Choroid plexus epithelial cell (primary cell): ENCODE results near the gene PTGR3.
"Not testable (repeated sequence)": the region's sequence is repeated elsewhere in the genome, so short reads cannot be mapped to it uniquely, and the experiment has no call there.

Experiments
- DNase-seq: peaks from one replicate; pipeline ENCODE4 v3.0.0-alpha.2; 2010; ENCODE audit warnings: low read depth
- H3K4me3 ChIP-seq: 2 replicates; pipeline ENCODE4 v1.5.1; 2011; ENCODE audit warnings: low read depth, mild to moderate bottlenecking, control low read depth, low read length, moderate library complexity
- CTCF ChIP-seq: conservative IDR thresholded peaks from 2 replicates; pipeline ENCODE4 v1.5.1; 2011; ENCODE audit warnings: low read depth, mild to moderate bottlenecking, control low read depth, inconsistent platforms, low read length, moderate library complexity

Gene PTGR3

DNA sequence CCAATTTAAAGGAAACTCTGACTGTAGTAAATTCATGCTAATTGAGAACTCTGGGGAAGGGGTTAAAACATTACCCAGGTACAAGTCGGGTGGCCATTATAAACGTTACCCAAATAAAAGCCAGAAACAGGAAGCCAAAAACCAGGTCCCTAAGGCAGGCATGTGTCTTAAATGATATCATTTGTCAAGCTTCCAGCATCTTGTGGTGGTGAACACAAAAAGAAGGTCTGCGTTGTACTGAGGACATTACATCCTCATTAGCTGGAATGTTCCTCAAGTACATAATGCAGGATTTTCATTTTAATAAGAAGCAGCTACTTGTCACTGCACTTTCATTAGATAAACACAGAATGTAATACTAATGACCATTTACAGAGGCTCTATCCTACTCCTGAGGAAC, 10.9 kb downstream of the PTGR3 start:
- no peak overlapping the region for H3K4me3 ChIP-seq
- DNase-seq: peak; percentile 42
- no peak for TF ChIP-seq CTCF

GRCh38 chr18:75192899-75193298, 16.0 kb downstream of the PTGR3 start:
- DNase-seq: no peak
- TF ChIP-seq CTCF: no peak

DNA sequence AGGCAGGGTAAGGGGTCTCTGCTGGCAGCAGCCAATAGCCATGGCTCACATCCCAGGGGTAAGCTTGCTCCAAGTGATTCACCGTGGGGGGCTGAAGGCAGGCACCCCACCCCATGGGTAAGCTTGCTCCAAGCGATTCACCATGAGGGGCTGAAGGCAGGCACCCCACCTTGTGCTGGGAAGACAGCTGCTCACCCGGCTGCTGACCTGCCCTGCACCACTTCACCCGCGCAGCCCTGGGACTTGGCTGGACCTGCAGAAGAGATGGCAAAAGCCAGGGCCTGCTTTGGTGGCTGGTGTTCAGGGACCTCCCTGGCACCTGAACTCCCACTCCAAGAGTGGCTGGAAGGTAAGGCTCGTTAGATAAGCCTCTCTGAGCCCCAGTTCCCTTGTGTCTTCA, 19.2 kb downstream of the PTGR3 start:
- no peak overlapping the region for H3K4me3 ChIP-seq
- TF ChIP-seq CTCF: no peak

More at GRCh38 chr18:75192899-75193298, 16.0 kb downstream of the PTGR3 start:
- H3K4me3 ChIP-seq: no peak overlapping the region

DNA sequence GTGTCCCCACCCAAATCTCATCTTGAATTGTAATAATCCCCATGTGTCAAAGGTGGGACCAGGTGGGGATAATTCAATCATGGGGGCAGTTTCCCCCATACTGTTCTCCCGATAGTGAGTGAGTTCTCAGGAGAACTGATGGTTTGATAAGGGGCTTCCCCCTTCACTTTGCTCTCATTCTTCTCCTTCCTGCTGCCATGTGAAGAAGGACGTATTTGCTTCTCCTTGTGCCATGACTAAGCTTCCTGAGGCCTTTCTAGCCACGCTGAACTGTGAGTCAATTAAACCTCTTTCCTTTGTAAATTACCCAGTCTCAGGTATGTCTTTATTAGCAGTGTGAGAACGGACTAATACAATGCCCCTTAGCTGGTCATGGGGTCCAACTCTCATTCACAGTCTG, 21.2 kb downstream of the PTGR3 start:
- not testable (repeated sequence) for H3K4me3 ChIP-seq, DNase-seq

More for the DNA sequence above, 19.2 kb downstream of the PTGR3 start:
- DNase-seq: no peak

DNA sequence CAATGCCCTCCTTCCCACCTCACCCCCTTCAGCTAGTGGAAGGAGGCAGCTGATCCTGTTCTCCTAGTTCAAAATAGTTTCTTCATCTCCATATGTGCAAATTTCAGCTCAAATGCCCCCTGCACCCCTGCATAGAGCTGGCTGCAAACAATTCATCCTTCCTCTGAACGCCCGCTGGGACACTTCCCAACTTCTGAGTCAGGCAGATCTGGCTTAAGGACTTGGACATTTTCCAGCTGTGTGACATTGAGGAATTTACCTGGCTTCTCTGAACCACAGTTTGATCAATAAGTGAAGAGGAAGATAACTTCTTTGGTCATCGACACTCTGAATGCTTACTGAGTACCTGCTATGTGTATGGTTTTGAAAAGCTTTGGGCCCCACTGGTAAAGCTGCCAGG, 23.5 kb downstream of the PTGR3 start:
- no peak for DNase-seq

GRCh38 chr18:75183973-75184493, 24.9 kb downstream of the PTGR3 start:
- H3K4me3 ChIP-seq: no peak overlapping the region
- TF ChIP-seq CTCF: no peak

More for the DNA sequence above, 23.5 kb downstream of the PTGR3 start:
- H3K4me3 ChIP-seq: no peak overlapping the region
- no peak for TF ChIP-seq CTCF

GRCh38 chr18:75183524-75183923, 25.4 kb downstream of the PTGR3 start:
- no peak for TF ChIP-seq CTCF
- DNase-seq: no peak
- H3K4me3 ChIP-seq: no peak overlapping the region

More at GRCh38 chr18:75183973-75184493, 24.9 kb downstream of the PTGR3 start:
- DNase-seq: no peak
